ENCODE data around the gene SRM.

GRCh38 chr1:11054181-11054580, 5.6 kb downstream of the SRM start:
- TF ChIP-seq EZH2phosphoT487 (IDR thresholded peaks at IDR 0.05; ENCODE audit: borderline replicate concordance) (no peak), CTCF (IDR thresholded peaks at IDR 0.05 in 2 of 3, conservative IDR thresholded peaks at IDR 0.05 in 1 of 3; ENCODE audit: borderline replicate concordance in 1 of 3, insufficient read depth in 1 of 3, low read depth in 2 of 3, low read length in 2 of 3) (no peak), POLR2A (IDR thresholded peaks at IDR 0.05; ENCODE audit: borderline replicate concordance, extremely low read depth, insufficient read depth, insufficient read length) (no peak), FOSL1 (IDR thresholded peaks at IDR 0.05; ENCODE audit: low read depth) (no peak), ZNF274 (IDR thresholded peaks at IDR 0.05; ENCODE audit: low read depth, low read length) (no peak), SIN3A (IDR thresholded peaks at IDR 0.05; ENCODE audit: low read depth) (no peak), CEBPB (IDR thresholded peaks at IDR 0.05; ENCODE audit: low read depth) (no peak), EZH2 (IDR thresholded peaks at IDR 0.05) (no peak)

Data from HCT116 (cell line).